Spinal cord (tissue), 10 donors: Measurements from ENCODE around the gene FUS. TPM values are rescaled to one million over a fixed set of nuclear protein-coding genes. Genes with fewer than 3 reads are reported as not detected.
A peak's percentile ranks its signal among the peaks of the same experiment; 100 is the strongest.
"Not testable (repeated sequence)": the region's sequence is repeated elsewhere in the genome, so short reads cannot be mapped to it uniquely, and the experiment has no call there.

ENCODE experiments used
- DNase-seq, 6 donors: peaks; one replicate each; pipeline versions ENCODE4 v3.0.0 to v3.0.0-alpha.2; 2013 to 2015; ENCODE audit warnings: low spot score in 6 of 6, low read depth in 4 of 6
- H3K27ac ChIP-seq: one replicate; pipeline ENCODE4 v1.5.1; 2013; ENCODE audit warnings: low read depth, low read length, control low read depth
- H3K27me3 ChIP-seq: one replicate; pipeline ENCODE4 v1.6.1; 2013; ENCODE audit warnings: low read length; ENCODE audit not compliant: control insufficient read depth, insufficient read depth
- H3K36me3 ChIP-seq: one replicate; pipeline ENCODE4 v1.6.1; 2013; ENCODE audit warnings: low read length; ENCODE audit not compliant: control insufficient read depth, insufficient read depth
- H3K4me1 ChIP-seq: one replicate; pipeline ENCODE4 v1.6.1; 2013; ENCODE audit warnings: low read length; ENCODE audit not compliant: control insufficient read depth, insufficient read depth
- H3K4me3 ChIP-seq: one replicate; pipeline ENCODE4 v1.5.1; 2013; ENCODE audit warnings: low read depth, low read length, control low read depth
- H3K9me3 ChIP-seq: one replicate; pipeline ENCODE4 v1.6.1; 2013; ENCODE audit warnings: low read length; ENCODE audit not compliant: control insufficient read depth, insufficient read depth
- WGBS: methylation state at CpG from one replicate; pipeline ENCODE4 v1.1.5; 2013; ENCODE audit warnings: missing lambda C conversion rate; ENCODE audit not compliant: insufficient coverage; 5-methylcytosine and 5-hydroxymethylcytosine counted together
- polyA plus RNA-seq, 2 donors: library from polyadenylated mRNA; unstranded; fragments of 120-200 nt; gene quantifications; one replicate each; pipeline ENCODE4 v1.2.1, GENCODE V29; 2013; ENCODE audit not compliant: insufficient read length in 2 of 2
- total RNA-seq, 2 donors: library from RNA; depleted of rRNA in 1 of 2; stranded (reverse); fragments of 120-200 nt in 1 of 2; fragments of >200 nt in 1 of 2; gene quantifications; one replicate each; pipeline versions ENCODE4 v1.2.3 to v1.2.4, GENCODE V29; 2013 to 2014
- donor health status: healthy.

Gene FUS
- total and polyA plus RNA-seq, 4 donors: 49.9 to 673 (median 307) TPM

- H3K9me3 ChIP-seq, DNase-seq, H3K36me3 ChIP-seq, H3K27ac ChIP-seq, H3K4me1 ChIP-seq, H3K4me3 ChIP-seq: not testable (repeated sequence)
- peaks cover 27% of the 10 kb centered on the region for H3K27me3 ChIP-seq
- no CpG with 5 or more reads among the region's 6 CpGs for WGBS
Measured at GRCh38 chr16:31150976-31151375, 29.0 kb upstream of the FUS start.

DNA sequence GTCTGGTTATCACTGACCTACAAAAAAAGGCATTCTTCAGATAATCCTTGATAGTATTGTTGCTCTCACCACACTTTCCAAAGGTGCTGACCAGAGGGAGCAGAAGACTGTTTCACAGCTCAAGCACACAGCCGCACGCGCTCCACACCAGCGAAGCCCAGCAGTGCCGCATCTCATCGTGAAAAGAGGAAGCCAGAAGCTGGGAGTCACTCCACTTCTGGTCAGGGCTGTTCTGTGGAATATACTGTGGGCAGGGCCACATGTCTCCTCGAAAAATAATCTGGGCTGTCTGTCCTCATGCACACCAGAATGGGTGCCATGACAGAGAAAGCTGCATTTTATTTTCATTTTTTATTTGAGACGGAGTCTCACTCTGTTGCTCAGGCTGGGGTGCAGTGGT, 22.8 kb upstream of the FUS start:
- Histone ChIP-seq H3K27ac (no peak overlapping the region), H3K4me1 (no peaks in the 10 kb centered on the region), H3K4me3 (no peak overlapping the region), H3K27me3 (no peaks in the 10 kb centered on the region), H3K36me3 (no peaks in the 10 kb centered on the region), H3K9me3 (no peaks in the 10 kb centered on the region)
- DNase-seq: no peak
- WGBS: 54% methylated on average over 7 of the region's 8 CpGs

DNA sequence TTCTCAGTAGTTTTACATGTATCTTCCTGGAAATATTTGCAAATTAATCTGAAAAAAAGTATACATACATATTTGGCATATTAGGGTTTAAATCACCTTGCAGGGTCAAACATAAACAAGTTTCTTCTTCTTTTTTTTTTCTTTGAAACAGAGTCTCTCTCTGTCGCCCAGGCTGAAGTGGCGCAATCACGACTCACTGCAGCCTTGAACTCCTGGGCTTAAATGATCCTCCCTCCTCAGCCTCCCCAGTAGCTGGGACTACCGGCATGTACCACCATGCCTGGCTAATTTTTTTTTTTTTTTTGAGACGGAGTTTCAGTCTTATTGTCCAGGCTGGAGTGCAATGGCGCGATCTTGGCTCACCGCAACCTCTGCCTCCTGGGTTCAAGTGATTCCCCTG, 12.6 kb upstream of the FUS start:
- H3K9me3 ChIP-seq: no peaks in the 10 kb centered on the region
- H3K4me1 ChIP-seq: no peaks in the 10 kb centered on the region
- no peak overlapping the region for H3K4me3 ChIP-seq
- DNase-seq: no peak
- no peak overlapping the region for H3K27ac ChIP-seq
- H3K36me3 ChIP-seq: no peaks in the 10 kb centered on the region
- H3K27me3 ChIP-seq: no peaks in the 10 kb centered on the region
- 97% methylated on average over 6 of the region's 8 CpGs for WGBS

DNA sequence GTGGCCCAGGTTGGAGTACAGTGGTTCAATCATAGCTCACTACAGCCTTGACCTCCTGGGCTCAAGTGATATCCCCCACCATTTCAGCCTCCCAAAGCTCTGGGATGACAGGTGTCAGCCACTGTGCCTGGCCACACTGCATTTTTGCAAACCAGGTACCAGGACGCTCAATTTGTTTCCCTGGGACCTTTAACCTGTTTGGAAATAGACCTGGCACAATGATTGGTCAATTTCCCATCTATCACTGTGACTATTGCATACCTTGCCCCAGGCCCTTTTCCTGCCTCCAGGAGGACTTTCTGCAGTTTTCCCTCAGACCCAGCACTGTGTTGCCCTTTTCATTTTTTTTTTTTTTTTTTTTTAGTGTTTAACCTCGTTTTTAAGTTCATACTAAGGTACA, 11.1 kb upstream of the FUS start:
- no peaks in the 10 kb centered on the region for H3K27me3 ChIP-seq
- H3K4me3 ChIP-seq: no peak overlapping the region
- H3K36me3 ChIP-seq: no peaks in the 10 kb centered on the region
- H3K9me3 ChIP-seq: no peaks in the 10 kb centered on the region
- WGBS: 69% methylated on average over 1 of the region's 2 CpGs
- DNase-seq: no peak
- H3K27ac ChIP-seq: no peak overlapping the region
- H3K4me1 ChIP-seq: no peaks in the 10 kb centered on the region

DNA sequence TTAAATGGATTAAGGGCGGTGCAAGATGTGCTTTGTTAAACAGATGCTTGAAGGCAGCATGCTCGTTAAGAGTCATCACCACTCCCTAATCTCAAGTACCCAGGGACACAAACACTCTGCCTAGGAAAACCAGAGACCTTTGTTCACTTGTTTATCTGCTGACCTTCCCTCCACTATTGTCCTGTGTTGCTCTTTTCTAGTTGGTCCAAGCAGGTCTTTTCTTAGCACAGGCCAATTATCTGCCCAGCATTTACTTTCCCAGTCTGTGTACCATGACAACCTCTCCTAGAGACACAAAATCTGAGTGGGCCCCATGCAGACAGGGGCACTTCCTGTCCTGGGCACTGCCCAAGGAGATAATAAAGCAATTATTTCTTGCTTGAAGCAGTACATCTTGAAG, 9.9 kb upstream of the FUS start:
- not testable (repeated sequence) for H3K4me3 ChIP-seq, H3K36me3 ChIP-seq, H3K4me1 ChIP-seq, H3K27me3 ChIP-seq, H3K9me3 ChIP-seq, H3K27ac ChIP-seq
- peak in 1 of 6 donors; percentile 25 for DNase-seq
- no CpG with 5 or more reads among the region's 2 CpGs for WGBS

DNA sequence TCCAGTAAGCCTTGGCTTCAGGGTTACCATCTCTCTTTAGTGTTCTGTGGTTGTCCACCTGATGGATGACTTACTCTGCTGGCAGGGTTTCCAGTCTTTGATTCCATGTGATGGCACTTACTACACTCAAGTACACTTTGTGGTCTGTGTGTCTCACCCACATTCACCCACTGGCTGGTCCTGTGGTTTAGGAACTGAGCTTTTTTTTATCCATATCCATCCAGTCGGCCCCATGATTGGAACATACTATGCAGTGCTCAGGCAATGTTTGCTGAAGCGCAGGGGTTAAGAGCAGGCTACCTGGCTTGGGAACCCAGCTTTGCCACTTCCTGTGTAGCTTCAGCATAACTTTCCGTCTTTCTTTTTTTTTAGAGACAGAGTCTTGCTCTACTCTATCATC, 2.8 kb upstream of the FUS start:
- DNase-seq: peak in 2 of 6 donors; percentile 40 to 45
- no peak overlapping the region for H3K27ac ChIP-seq
- no peaks in the 10 kb centered on the region for H3K27me3 ChIP-seq
- H3K4me1 ChIP-seq: peaks cover 18% of the 10 kb centered on the region
- 65% methylated on average over 3 of the region's 3 CpGs for WGBS
- H3K4me3 ChIP-seq: no peak overlapping the region
- H3K36me3 ChIP-seq: peaks cover 3% of the 10 kb centered on the region
- H3K9me3 ChIP-seq: no peaks in the 10 kb centered on the region

DNA sequence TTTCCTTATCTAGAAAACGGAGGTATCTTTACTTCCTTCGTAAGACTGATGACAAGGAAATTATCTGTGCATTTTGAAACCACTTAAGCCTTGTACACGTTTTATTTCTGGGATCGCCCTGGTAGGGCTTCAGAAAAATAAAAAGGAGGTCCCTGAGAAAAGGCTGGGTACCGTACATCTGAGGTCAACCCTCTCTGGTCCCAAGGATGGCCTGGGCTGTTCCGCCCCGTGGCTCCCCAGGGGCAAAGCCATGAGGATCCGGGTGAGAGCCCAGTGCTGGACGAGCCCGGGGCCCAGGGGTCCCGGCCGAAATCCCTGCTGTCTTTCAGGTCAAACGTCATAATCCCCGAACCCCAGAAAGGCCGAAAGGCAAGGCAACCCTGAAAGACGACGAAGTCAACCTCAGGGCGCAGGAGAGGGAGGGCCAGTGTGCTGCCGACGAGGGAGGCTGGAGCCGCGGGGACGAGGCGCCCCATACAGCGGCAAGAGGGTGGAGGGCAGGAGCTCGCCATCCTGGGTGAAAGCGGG, 656 bp upstream of the FUS start:
- H3K4me3 ChIP-seq: peak overlapping the region; percentile 94
- peaks cover 21% of the 10 kb centered on the region for H3K36me3 ChIP-seq
- WGBS: 2% methylated on average over 25 of the region's 27 CpGs
- H3K9me3 ChIP-seq: no peaks in the 10 kb centered on the region
- H3K27me3 ChIP-seq: no peaks in the 10 kb centered on the region
- DNase-seq: peak in 1 of 6 donors; percentile 11
- H3K27ac ChIP-seq: peak overlapping the region; percentile 96
- H3K4me1 ChIP-seq: peaks cover 33% of the 10 kb centered on the region

DNA sequence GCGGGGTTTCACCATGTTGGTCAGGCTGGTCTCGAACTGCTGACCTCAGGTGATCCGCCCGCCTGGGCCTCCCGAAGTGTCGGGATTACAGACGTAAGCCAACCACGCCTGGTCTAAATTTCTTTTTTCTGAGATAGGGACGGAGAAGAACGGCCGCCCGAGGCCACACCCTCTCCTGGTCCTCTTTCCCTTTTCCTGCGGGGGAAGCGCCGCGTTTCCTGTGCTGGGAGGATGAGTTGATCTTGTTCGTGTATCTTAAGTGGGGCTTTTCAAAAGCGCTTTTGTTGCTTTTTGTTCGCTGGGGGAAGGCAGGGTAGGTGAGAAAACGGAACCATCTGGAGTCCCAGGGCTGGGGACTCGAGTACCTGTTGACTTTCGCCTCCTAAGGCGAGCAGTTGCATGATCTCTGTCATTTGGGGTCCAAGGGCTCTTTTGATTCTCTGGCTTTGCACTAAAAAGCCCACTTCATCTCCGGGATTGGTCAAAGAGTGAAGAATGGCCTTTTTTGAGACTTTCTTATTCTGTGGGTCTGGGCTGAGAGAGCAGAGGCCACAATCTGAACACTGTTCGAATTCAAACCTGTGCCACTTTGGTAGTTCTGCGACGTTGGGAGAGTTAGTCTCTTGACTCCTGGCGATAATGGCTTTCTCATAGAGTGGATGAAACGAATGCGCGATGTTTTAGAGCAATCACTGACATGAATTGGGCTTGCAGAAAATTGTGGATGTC, 1.3 kb downstream of the FUS start:
- peak overlapping the region; percentile 94 for H3K4me3 ChIP-seq
- no peaks in the 10 kb centered on the region for H3K9me3 ChIP-seq
- H3K4me1 ChIP-seq: peaks cover 33% of the 10 kb centered on the region
- WGBS: 3% methylated on average over 21 of the region's 31 CpGs
- DNase-seq: no peak
- H3K27me3 ChIP-seq: no peaks in the 10 kb centered on the region
- peak overlapping the region; percentile 96 for H3K27ac ChIP-seq
- H3K36me3 ChIP-seq: peaks cover 40% of the 10 kb centered on the region

- H3K27ac ChIP-seq: no peak overlapping the region
Measured at GRCh38 chr16:31182391-31182790, 2.5 kb downstream of the FUS start.

More at GRCh38 chr16:31182391-31182790, 2.5 kb downstream of the FUS start:
- peaks cover 48% of the 10 kb centered on the region for H3K36me3 ChIP-seq
- peaks cover 33% of the 10 kb centered on the region for H3K4me1 ChIP-seq
- 16% methylated on average over 5 of the region's 7 CpGs for WGBS
- DNase-seq: no peak
- no peak overlapping the region for H3K4me3 ChIP-seq
- H3K27me3 ChIP-seq: no peaks in the 10 kb centered on the region
- no peaks in the 10 kb centered on the region for H3K9me3 ChIP-seq
